ENCODE measurements around the gene STX11.

DNA sequence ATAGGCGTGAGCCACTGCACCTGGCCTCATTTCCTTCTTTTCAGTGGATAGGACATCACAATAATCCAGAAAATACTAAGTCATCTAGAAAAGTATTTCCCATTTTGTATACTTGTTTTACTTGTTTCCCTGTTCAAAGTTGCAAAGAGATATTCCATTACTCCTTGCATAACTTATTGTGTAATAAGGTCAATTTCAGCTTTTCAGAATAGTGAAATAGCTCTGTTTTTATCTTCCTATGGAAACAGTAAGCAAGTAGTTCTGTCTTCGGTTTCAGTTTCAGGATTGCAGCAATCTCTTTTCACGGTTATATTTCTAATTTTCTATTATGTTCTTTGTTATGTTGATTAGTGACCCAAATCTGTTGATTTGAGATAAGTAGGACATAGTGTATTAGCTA lies 6.0 kb downstream of the STX11 start:
- TF ChIP-seq EP300 (IDR thresholded peaks at IDR 0.05) = no peak
- peak in 1 of 4 donors; percentile 24 for TF ChIP-seq POLR2AphosphoS5 (IDR thresholded peaks at IDR 0.05)
- TF ChIP-seq CTCF (IDR thresholded peaks at IDR 0.05) = no peak
